Muscle layer of duodenum (tissue), 2 donors: ENCODE data around the gene PPY.

Experiments used
- H3K27ac ChIP-seq: one replicate; pipeline ENCODE4 v1.7.0; 2013; ENCODE audit warnings: mild to moderate bottlenecking, low read length
- H3K27me3 ChIP-seq: one replicate; pipeline ENCODE4 v1.7.0; 2013; ENCODE audit warnings: low read depth, mild to moderate bottlenecking, control low read depth, low read length
- H3K36me3 ChIP-seq, 2 donors: one replicate each; pipeline ENCODE4 v1.7.0; 2013; ENCODE audit warnings: low read length in 2 of 2, control low read depth in 1 of 2, mild to moderate bottlenecking in 1 of 2; ENCODE audit not compliant: insufficient read depth in 2 of 2, control insufficient read depth in 1 of 2
- H3K4me1 ChIP-seq, 2 donors: one replicate each; pipeline ENCODE4 v1.7.0; 2013; ENCODE audit warnings: low read length in 2 of 2, mild to moderate bottlenecking in 2 of 2, control low read depth in 1 of 2, moderate library complexity in 1 of 2; ENCODE audit not compliant: insufficient read depth in 2 of 2, control insufficient read depth in 1 of 2
- H3K4me3 ChIP-seq, 2 donors: one replicate each; pipeline ENCODE4 v1.7.0; 2013; ENCODE audit warnings: low read length in 2 of 2, low read depth in 1 of 2, mild to moderate bottlenecking in 1 of 2
- H3K9me3 ChIP-seq, 2 donors: one replicate each; pipeline ENCODE4 v1.7.0; 2013; ENCODE audit warnings: low read length in 2 of 2, control low read depth in 1 of 2, mild to moderate bottlenecking in 1 of 2; ENCODE audit not compliant: control insufficient read depth in 1 of 2
- donor health status: healthy.

PPY gene

GRCh38 chr17:43911904-43912303 lies 30.4 kb downstream of the PPY start:
- Histone ChIP-seq H3K4me3 (no peak overlapping the region), H3K27me3 (peaks cover 6% of the 10 kb centered on the region), H3K27ac (no peak overlapping the region), H3K9me3 (no peaks in the 10 kb centered on the region), H3K4me1 (peaks cover 0 to 6% of the 10 kb centered on the region in 2 donors), H3K36me3 (no peaks in the 10 kb centered on the region)

- Histone ChIP-seq H3K27ac (no peak overlapping the region), H3K4me3 (no peak overlapping the region), H3K9me3 (no peaks in the 10 kb centered on the region), H3K4me1 (peaks cover 0 to 21% of the 10 kb centered on the region in 2 donors), H3K27me3 (peaks cover 22% of the 10 kb centered on the region), H3K36me3 (no peaks in the 10 kb centered on the region)
Measured at GRCh38 chr17:43909537-43910231, 32.6 kb downstream of the PPY start.

- Histone ChIP-seq H3K4me3 (peak overlapping the region; percentile 65 to 84), H3K9me3 (no peaks in the 10 kb centered on the region), H3K4me1 (peaks cover 0 to 21% of the 10 kb centered on the region in 2 donors), H3K27ac (peak overlapping the region; percentile 46), H3K27me3 (peaks cover 22% of the 10 kb centered on the region), H3K36me3 (no peaks in the 10 kb centered on the region)
Measured at GRCh38 chr17:43907998-43908721, 34.1 kb downstream of the PPY start.

- H3K27ac ChIP-seq, result peak within 1 kb of the TSS; percentile 46
- H3K9me3 ChIP-seq, result no peaks in the 10 kb centered on the region
- peaks cover 0 to 21% of the 10 kb centered on the region in 2 donors for H3K4me1 ChIP-seq
- H3K27me3 ChIP-seq, result peaks cover 22% of the 10 kb centered on the region
- H3K36me3 ChIP-seq, result no peaks in the 10 kb centered on the region
- peak within 1 kb of the TSS; percentile 68 to 84 for H3K4me3 ChIP-seq
Measured at GRCh38 chr17:43907425-43907981, 34.8 kb downstream of the PPY start, which contains the start of gene MPP2. MPP2 (minus strand) TSS chr17:43907536; CDS start chr17:43904460, 3,076 bp downstream.

GRCh38 chr17:43906951-43907424 lies 35.3 kb downstream of the PPY start:
- Histone ChIP-seq H3K27ac (peak overlapping the region; percentile 46), H3K4me1 (peaks cover 0 to 21% of the 10 kb centered on the region in 2 donors), H3K27me3 (peaks cover 22% of the 10 kb centered on the region), H3K9me3 (no peaks in the 10 kb centered on the region), H3K4me3 (peak overlapping the region; percentile 65 to 84), H3K36me3 (no peaks in the 10 kb centered on the region)

- H3K9me3 ChIP-seq, result no peaks in the 10 kb centered on the region
- no peaks in the 10 kb centered on the region for H3K36me3 ChIP-seq
- no peak overlapping the region for H3K27ac ChIP-seq
- H3K27me3 ChIP-seq, result peaks cover 22% of the 10 kb centered on the region
- peaks cover 0 to 22% of the 10 kb centered on the region in 2 donors for H3K4me1 ChIP-seq
- peak overlapping the region; percentile 68 to 84 for H3K4me3 ChIP-seq
Measured at GRCh38 chr17:43905985-43906852, 36.1 kb downstream of the PPY start.

GRCh38 chr17:43905400-43905984 lies 36.8 kb downstream of the PPY start:
- Histone ChIP-seq H3K9me3 (no peaks in the 10 kb centered on the region), H3K4me3 (peak overlapping the region; percentile 68 to 84), H3K27ac (no peak overlapping the region), H3K4me1 (peaks cover 0 to 29% of the 10 kb centered on the region in 2 donors), H3K27me3 (peaks cover 22% of the 10 kb centered on the region), H3K36me3 (no peaks in the 10 kb centered on the region)

- H3K27me3 ChIP-seq, result peaks cover 16% of the 10 kb centered on the region
- H3K4me1 ChIP-seq, result peaks cover 0 to 30% of the 10 kb centered on the region in 2 donors
- no peaks in the 10 kb centered on the region for H3K9me3 ChIP-seq
- no peak overlapping the region for H3K27ac ChIP-seq
- H3K4me3 ChIP-seq, result no peak overlapping the region
- peaks cover 0 to 7% of the 10 kb centered on the region in 2 donors for H3K36me3 ChIP-seq
Measured at GRCh38 chr17:43901861-43902589, 40.3 kb downstream of the PPY start.

GRCh38 chr17:43900858-43901754 lies 41.2 kb downstream of the PPY start:
- peaks cover 7% of the 10 kb centered on the region for H3K27me3 ChIP-seq
- peak overlapping the region; percentile 56 to 68 for H3K4me3 ChIP-seq
- peaks cover 0 to 25% of the 10 kb centered on the region in 2 donors for H3K4me1 ChIP-seq
- no peaks in the 10 kb centered on the region for H3K9me3 ChIP-seq
- H3K36me3 ChIP-seq, result peaks cover 0 to 7% of the 10 kb centered on the region in 2 donors
- H3K27ac ChIP-seq, result no peak overlapping the region
